Transverse colon (tissue), 4 donors: ENCODE results near the gene TARBP2.

Experiments
- POLR2A ChIP-seq: fragments of 450-650 bp; IDR thresholded peaks from one replicate; pipeline ENCODE4 v1.6.1; 2016; ENCODE audit warnings: antibody characterized with exemption, mild to moderate bottlenecking, moderate library complexity
- POLR2AphosphoS5 ChIP-seq, 3 donors: sonication (generic); formaldehyde crosslinking; IDR thresholded peaks; one replicate each; pipeline ENCODE4 v1.6.1; 2016; ENCODE audit warnings: antibody characterized with exemption in 3 of 3
- TF ChIP-seq, protein P1 (sequence below), 5 experiments: fragments of 200-600 bp in 3 of 5; fragments of 450-650 bp in 2 of 5; sonication (generic) in 3 of 5; IDR thresholded peaks; 1 replicate in 2 of 5; 2 replicates in 3 of 5; pipeline ENCODE4 v1.5.1; 2016 to 2017; ENCODE audit warnings: antibody characterized with exemption in 5 of 5, inconsistent platforms in 3 of 5, mild to moderate bottlenecking in 2 of 5, moderate library complexity in 1 of 5

DNA sequence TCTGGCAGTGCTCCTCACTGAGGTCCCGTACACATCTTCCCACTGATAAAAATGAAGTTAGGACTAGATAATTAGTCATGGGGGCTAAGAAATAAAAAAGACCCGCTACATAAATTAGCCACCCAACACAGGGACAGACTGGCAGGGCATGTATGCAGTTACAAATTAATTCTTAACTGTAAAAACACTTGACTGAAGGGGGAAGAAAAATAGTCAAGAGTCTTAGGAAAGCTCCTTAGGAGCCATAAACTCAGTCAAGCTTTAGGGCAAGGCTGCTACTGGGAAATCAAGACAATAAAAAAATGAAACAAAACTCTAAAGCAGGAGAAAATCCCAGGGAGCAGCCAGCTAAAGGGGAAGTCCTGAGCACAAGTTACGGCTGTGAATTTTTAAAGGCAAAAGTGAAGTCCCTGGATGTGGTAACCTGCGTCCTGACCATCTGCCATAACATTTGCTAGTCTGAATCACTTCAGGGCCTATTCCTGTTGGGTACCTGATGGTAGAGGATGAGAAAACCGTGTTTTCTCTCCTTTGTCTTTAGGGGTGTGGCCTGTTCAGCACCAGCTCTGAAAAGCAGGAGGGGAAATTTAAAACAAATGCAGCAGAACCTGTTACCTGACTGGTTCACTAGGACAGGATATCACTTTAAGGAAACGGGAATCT lies 13.7 kb downstream of the TARBP2 start:
- TF ChIP-seq, protein P1, sequence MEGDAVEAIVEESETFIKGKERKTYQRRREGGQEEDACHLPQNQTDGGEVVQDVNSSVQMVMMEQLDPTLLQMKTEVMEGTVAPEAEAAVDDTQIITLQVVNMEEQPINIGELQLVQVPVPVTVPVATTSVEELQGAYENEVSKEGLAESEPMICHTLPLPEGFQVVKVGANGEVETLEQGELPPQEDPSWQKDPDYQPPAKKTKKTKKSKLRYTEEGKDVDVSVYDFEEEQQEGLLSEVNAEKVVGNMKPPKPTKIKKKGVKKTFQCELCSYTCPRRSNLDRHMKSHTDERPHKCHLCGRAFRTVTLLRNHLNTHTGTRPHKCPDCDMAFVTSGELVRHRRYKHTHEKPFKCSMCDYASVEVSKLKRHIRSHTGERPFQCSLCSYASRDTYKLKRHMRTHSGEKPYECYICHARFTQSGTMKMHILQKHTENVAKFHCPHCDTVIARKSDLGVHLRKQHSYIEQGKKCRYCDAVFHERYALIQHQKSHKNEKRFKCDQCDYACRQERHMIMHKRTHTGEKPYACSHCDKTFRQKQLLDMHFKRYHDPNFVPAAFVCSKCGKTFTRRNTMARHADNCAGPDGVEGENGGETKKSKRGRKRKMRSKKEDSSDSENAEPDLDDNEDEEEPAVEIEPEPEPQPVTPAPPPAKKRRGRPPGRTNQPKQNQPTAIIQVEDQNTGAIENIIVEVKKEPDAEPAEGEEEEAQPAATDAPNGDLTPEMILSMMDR (IDR thresholded peaks at IDR 0.05), result no peak
- TF ChIP-seq POLR2A (no peak), POLR2AphosphoS5 (IDR thresholded peaks at IDR 0.05) (no peak)
